HEK293T (cell line): ENCODE results near the gene WWOX.

Experiments
- CTCF ChIA-PET: fragments of 350-600 bp; formaldehyde crosslinking; extraction: SDS; loops from one replicate; lab custom pipeline; 2021; ENCODE audit warnings: antibody characterized with exemption, inconsistent platforms; lab: Yijun Ruan, JAX
- POLR2A ChIA-PET: fragments of 350-600 bp; formaldehyde crosslinking; extraction: SDS; loops from one replicate; lab custom pipeline; 2020; ENCODE audit warnings: antibody characterized with exemption, inconsistent platforms; lab: Yijun Ruan, JAX
- DNase-seq: peaks from one replicate; pipeline ENCODE4 v3.0.0; 2012; ENCODE audit warnings: mixed read lengths; ENCODE audit errors: extremely low spot score
- ARNT ChIP-seq: fragments of 450-650 bp; IDR thresholded peaks from 2 replicates; pipeline ENCODE4 v1.6.1; 2017; ENCODE audit warnings: mild to moderate bottlenecking
- BHLHE40 ChIP-seq: fragments of 450-650 bp; IDR thresholded peaks from 2 replicates; pipeline ENCODE4 v1.6.1; 2016; ENCODE audit warnings: mild to moderate bottlenecking, moderate library complexity, borderline replicate concordance
- CTBP1 ChIP-seq: fragments of 450-650 bp; IDR thresholded peaks from 2 replicates; pipeline ENCODE4 v1.6.1; 2016; ENCODE audit warnings: borderline replicate concordance
- ELF4 ChIP-seq: fragments of 450-650 bp; IDR thresholded peaks from 2 replicates; pipeline ENCODE4 v1.6.1; 2017; ENCODE audit warnings: antibody characterized with exemption
- FOXA1 ChIP-seq: fragments of 450-650 bp; IDR thresholded peaks from 2 replicates; pipeline ENCODE4 v1.6.1; 2016; ENCODE audit warnings: mild to moderate bottlenecking
- FOXK2 ChIP-seq: fragments of 450-650 bp; IDR thresholded peaks from 2 replicates; pipeline ENCODE4 v1.6.1; 2016; ENCODE audit warnings: mild to moderate bottlenecking
- FOXM1 ChIP-seq: fragments of 450-650 bp; IDR thresholded peaks from 2 replicates; pipeline ENCODE4 v1.6.1; 2017; ENCODE audit warnings: mild to moderate bottlenecking, borderline replicate concordance
- HDGF ChIP-seq: fragments of 450-650 bp; IDR thresholded peaks from 2 replicates; pipeline ENCODE4 v1.6.1; 2017; ENCODE audit warnings: antibody characterized with exemption, borderline replicate concordance
- L3MBTL2 ChIP-seq: fragments of 450-650 bp; conservative IDR thresholded peaks from 2 replicates; pipeline ENCODE4 v1.6.1; 2016; ENCODE audit warnings: mild to moderate bottlenecking
- LEF1 ChIP-seq: fragments of 450-650 bp; IDR thresholded peaks from 2 replicates; pipeline ENCODE4 v1.6.1; 2017; ENCODE audit warnings: mild to moderate bottlenecking, borderline replicate concordance
- NFRKB ChIP-seq: fragments of 450-650 bp; IDR thresholded peaks from 2 replicates; pipeline ENCODE4 v1.6.1; 2016; ENCODE audit warnings: mild to moderate bottlenecking, moderate library complexity
- SP1 ChIP-seq: fragments of 450-650 bp; IDR thresholded peaks from 2 replicates; pipeline ENCODE4 v1.6.1; 2017
- SUZ12 ChIP-seq: fragments of 450-650 bp; IDR thresholded peaks from 2 replicates; pipeline ENCODE4 v1.6.1; 2016; ENCODE audit warnings: mild to moderate bottlenecking
- TARDBP ChIP-seq: fragments of 450-650 bp; IDR thresholded peaks from 2 replicates; pipeline ENCODE4 v1.6.1; 2016
- ZNF384 ChIP-seq: fragments of 450-650 bp; IDR thresholded peaks from 2 replicates; pipeline ENCODE4 v1.6.1; 2016
- TF ChIP-seq, protein P1 (sequence below): fragments of 450-650 bp; IDR thresholded peaks from 2 replicates; pipeline ENCODE4 v1.6.1; 2016

WWOX gene

DNA sequence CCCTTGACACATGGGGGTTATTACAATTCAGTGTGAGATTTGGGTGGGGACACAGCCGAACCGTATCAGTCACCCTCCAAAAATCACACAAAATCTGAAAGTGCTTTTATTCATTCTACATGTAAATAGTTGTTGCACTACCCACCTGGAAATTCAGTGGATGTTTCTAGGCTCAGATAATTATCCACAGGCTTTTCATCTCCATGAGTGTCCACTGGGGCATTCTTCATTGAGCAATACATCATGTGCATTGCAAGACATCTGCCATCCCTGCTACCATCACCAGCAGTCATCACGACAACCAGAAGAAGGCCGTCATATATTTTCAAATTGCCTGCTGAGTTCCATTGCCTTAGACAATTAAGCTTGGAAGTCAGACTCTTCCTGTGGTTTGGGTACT is 330.8 kb downstream of the WWOX start:
- TF ChIP-seq CTBP1 = no peak
- TF ChIP-seq LEF1 = no peak
- no peak for TF ChIP-seq NFRKB
- no peak for TF ChIP-seq SUZ12
- CTCF ChIA-PET = no interaction called here
- POLR2A ChIA-PET = no interaction called here
- no peak for DNase-seq

DNA sequence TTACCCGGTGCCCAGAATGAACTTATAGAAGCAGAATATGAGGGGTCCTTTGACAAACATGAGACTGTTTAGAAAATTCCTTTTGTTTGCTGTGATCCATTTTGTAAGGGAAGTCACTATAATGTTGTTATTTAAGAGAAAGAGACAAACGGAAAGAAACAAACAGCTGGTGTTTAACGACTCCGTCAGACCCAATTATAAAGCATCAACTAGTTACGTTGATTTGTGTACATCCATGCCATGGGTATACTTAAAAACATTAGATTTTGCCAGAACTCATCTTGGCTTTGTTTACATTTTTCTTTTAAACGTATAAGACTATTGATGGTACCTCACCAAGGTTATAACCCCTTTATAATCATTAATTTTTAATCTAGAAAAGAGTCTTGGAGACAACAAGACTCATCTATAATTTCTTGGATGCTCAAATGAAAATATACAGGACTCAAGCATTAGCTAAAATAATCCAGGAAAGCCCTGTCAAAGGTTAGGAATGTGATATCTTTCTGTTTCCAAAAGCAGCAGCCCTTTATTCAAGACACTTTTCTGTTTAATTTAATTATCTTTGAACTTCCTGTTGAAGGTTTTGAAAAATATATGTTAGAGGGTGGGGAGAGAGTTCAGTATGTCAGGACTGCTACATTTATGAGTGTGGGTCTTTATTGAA is 331.7 kb downstream of the WWOX start:
- TF ChIP-seq, protein P1, sequence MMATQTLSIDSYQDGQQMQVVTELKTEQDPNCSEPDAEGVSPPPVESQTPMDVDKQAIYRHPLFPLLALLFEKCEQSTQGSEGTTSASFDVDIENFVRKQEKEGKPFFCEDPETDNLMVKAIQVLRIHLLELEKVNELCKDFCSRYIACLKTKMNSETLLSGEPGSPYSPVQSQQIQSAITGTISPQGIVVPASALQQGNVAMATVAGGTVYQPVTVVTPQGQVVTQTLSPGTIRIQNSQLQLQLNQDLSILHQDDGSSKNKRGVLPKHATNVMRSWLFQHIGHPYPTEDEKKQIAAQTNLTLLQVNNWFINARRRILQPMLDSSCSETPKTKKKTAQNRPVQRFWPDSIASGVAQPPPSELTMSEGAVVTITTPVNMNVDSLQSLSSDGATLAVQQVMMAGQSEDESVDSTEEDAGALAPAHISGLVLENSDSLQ = no peak
- TF ChIP-seq TARDBP (no peak), NFRKB (no peak), CTBP1 (no peak), ARNT (no peak), FOXM1 (no peak), LEF1 (no peak), ELF4 (no peak), SP1 (no peak), SUZ12 (no peak), FOXK2 (no peak), BHLHE40 (no peak), HDGF (no peak), L3MBTL2 (no peak)
- DNase-seq = no peak
- CTCF ChIA-PET = no interaction called here
- POLR2A ChIA-PET = no interaction called here

DNA sequence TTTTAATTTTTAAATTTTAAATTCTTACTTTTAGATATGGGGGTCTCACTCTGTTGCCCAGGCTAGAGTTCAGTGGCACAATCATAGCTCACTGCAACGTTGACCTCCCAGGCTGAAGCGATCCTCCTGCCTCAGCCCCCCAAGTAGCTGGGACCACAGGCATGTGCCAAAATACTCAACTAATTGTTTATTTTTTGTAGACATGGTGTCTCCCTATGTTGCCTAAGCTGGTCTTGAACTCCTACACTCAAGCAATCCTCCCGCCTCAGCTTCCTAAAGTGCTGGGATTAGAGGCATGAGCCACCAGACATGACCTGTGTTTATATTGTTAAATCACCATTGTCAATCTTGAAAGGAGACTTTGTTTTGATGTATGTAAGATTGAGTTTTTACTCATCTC is 332.2 kb downstream of the WWOX start:
- CTCF ChIA-PET = no interaction called here

DNA sequence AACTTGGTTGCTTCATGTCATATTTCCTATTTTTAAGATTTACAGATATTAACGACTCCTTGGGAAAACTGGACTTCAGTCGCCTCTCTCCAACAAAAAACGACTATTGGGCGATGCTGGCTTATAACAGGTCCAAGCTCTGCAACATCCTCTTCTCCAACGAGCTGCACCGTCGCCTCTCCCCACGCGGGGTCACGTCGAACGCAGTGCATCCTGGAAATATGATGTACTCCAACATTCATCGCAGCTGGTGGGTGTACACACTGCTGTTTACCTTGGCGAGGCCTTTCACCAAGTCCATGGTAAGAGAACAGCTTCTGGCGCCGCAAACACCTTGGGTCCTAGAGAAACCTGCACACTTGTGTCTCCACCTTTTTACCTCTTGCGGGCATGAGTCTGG is 333.0 kb downstream of the WWOX start:
- TF ChIP-seq SUZ12 (no peak), SP1 (no peak), ZNF384 (no peak), L3MBTL2 (no peak), BHLHE40 (no peak), NFRKB (no peak), TARDBP (no peak), ELF4 (no peak), FOXA1 (no peak), FOXK2 (no peak), CTBP1 (no peak), LEF1 (no peak), FOXM1 (no peak), ARNT (no peak), HDGF (no peak)
- TF ChIP-seq, protein P1 = no peak
- ChIA-PET CTCF (no interaction called here), POLR2A (no interaction called here)
- DNase-seq = no peak

More for the DNA sequence above, 332.2 kb downstream of the WWOX start:
- DNase-seq = no peak
- POLR2A ChIA-PET = no interaction called here
- TF ChIP-seq TARDBP (no peak), FOXM1 (no peak), LEF1 (no peak), CTBP1 (no peak), BHLHE40 (no peak), NFRKB (no peak), ARNT (no peak), SUZ12 (no peak), L3MBTL2 (no peak), ELF4 (no peak), FOXA1 (no peak), HDGF (no peak), ZNF384 (no peak)
- TF ChIP-seq, protein P1 = no peak

DNA sequence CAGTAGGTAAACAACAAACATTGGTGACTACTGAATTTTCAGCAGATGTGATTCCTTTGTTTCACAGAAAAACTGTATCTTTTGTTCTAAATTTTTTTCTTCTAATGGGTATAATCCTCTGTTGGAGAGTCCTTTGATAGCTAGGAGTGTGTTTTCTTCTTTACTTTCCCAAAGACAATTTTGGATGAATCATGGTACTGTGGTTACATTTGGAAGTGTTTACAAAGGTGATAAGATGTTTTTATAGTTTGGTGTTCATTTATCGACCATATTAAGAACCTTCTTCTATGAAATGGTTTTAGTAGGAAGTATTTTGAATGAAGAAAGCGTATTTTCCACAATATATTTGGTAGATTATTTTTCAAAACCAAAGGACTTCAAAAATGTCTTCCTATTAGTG is 333.7 kb downstream of the WWOX start:
- ChIA-PET POLR2A (no interaction called here), CTCF (no interaction called here)
- DNase-seq = no peak
- TF ChIP-seq NFRKB (no peak), L3MBTL2 (no peak), HDGF (no peak), LEF1 (no peak), CTBP1 (no peak), FOXA1 (no peak)
- TF ChIP-seq, protein P1 = no peak

DNA sequence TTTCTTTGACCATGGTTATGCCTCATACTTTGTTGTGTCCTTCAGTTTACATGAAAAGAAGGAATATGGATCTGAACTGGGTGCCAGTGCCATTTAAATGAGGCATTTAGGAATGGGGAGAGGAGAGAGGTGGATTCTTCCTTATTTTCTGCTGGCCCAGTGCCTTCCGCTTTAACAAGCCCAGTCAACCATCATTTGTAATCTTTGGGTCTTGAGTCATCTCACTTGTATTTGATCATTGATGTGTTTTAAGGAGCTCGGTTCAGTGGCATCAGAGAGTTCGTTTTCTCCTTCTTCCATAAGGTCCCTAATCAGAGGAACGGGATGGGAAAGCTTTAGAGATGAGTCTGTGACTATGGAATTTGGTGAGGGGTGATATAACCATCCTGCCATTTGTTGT is 334.9 kb downstream of the WWOX start:
- TF ChIP-seq TARDBP (no peak), ARNT (no peak), SUZ12 (no peak), FOXK2 (no peak), FOXA1 (no peak), NFRKB (no peak), LEF1 (no peak), ZNF384 (no peak), CTBP1 (no peak), HDGF (no peak), BHLHE40 (no peak), FOXM1 (no peak), L3MBTL2 (no peak), SP1 (no peak), ELF4 (no peak)
- TF ChIP-seq, protein P1 = no peak
- POLR2A ChIA-PET = no interaction called here
- DNase-seq = no peak
- CTCF ChIA-PET = no interaction called here
